K562 (cell line): Measurements from ENCODE around the gene RNF141. TPM values are rescaled to one million over a fixed set of nuclear protein-coding genes. Genes with fewer than 3 reads are reported as not detected.

Experiments
- BRD9 ChIP-seq: fragments of 450-650 bp; IDR thresholded peaks from 2 replicates; pipeline ENCODE4 v1.6.1; 2018; ENCODE audit warnings: low read depth; ENCODE audit not compliant: partially characterized antibody
- E2F8 ChIP-seq: fragments of 450-650 bp; IDR thresholded peaks from 2 replicates; pipeline ENCODE4 v1.7.1; 2018; ENCODE audit warnings: mild to moderate bottlenecking, low read depth; ENCODE audit not compliant: partially characterized antibody
- ETV5 ChIP-seq: sonication (generic); formaldehyde crosslinking; IDR thresholded peaks from 2 replicates; pipeline ENCODE4 v1.4.0; 2020; ENCODE audit warnings: low read depth, mild to moderate bottlenecking, missing genetic modification reagents
- MAZ ChIP-seq, 2 experiments: fragments of 450-650 bp in 1 of 2; sonication (generic) in 1 of 2; formaldehyde crosslinking; IDR thresholded peaks in 1 of 2; conservative IDR thresholded peaks in 1 of 2; 2 replicates each; pipeline versions ENCODE4 v1.4.0 to v1.5.0; 2020; ENCODE audit warnings: mild to moderate bottlenecking in 1 of 2, missing genetic modification reagents in 1 of 2
- POLR2G ChIP-seq: fragments of 200-400 bp; formaldehyde crosslinking; IDR thresholded peaks from 2 replicates; pipeline ENCODE4 v1.6.1; 2017; ENCODE audit warnings: low read depth, mild to moderate bottlenecking, antibody characterized with exemption, low read length, moderate library complexity
- RAD21 ChIP-seq, 2 experiments: fragments of 250-450 bp in 1 of 2; fragments of 450-650 bp in 1 of 2; sonication (Bioruptor Pico) in 1 of 2; formaldehyde crosslinking in 1 of 2; IDR thresholded peaks in 1 of 2; conservative IDR thresholded peaks in 1 of 2; 2 replicates each; pipeline versions ENCODE4 v1.4.0 to v1.8.0; 2020 to 2022; ENCODE audit warnings: mild to moderate bottlenecking in 2 of 2, moderate library complexity in 1 of 2
- RFX7 ChIP-seq: fragments of 250-450 bp; sonication (Bioruptor Pico); IDR thresholded peaks from 2 replicates; pipeline ENCODE4 v1.5.1; 2021; ENCODE audit warnings: mild to moderate bottlenecking
- SAFB2 ChIP-seq: fragments of 200-400 bp; formaldehyde crosslinking; IDR thresholded peaks from 2 replicates; pipeline ENCODE4 v1.6.1; 2018; ENCODE audit warnings: borderline replicate concordance, low read length, low read depth, moderate library complexity; ENCODE audit not compliant: severe bottlenecking
- SMC3 ChIP-seq: conservative IDR thresholded peaks from 2 replicates; pipeline ENCODE4 v1.6.1; 2011; ENCODE audit warnings: low read depth, low read length, improper control_type of control experiment; ENCODE audit not compliant: insufficient read depth
- TAF1 ChIP-seq: IDR thresholded peaks from 2 replicates; pipeline ENCODE4 v1.6.1; 2011; ENCODE audit warnings: mild to moderate bottlenecking, low read length, moderate library complexity; ENCODE audit not compliant: insufficient read depth, control insufficient read depth, severe bottlenecking; ENCODE audit errors: extremely low read depth
- ZNF174 ChIP-seq: fragments of 250-450 bp; sonication (Bioruptor Pico); IDR thresholded peaks from 2 replicates; pipeline ENCODE4 v1.4.0; 2020; ENCODE audit warnings: mild to moderate bottlenecking
- ZNF253 ChIP-seq: fragments of 250-450 bp; sonication (Bioruptor Pico); conservative IDR thresholded peaks from 2 replicates; pipeline ENCODE4 v1.6.1; 2021; ENCODE audit warnings: mild to moderate bottlenecking
- ZNF551 ChIP-seq: fragments of 250-450 bp; sonication (Bioruptor Pico); IDR thresholded peaks from 2 replicates; pipeline ENCODE4 v1.5.0; 2021; ENCODE audit warnings: mild to moderate bottlenecking, moderate library complexity
- ZNF79 ChIP-seq: fragments of 250-450 bp; sonication (Bioruptor Pico); IDR thresholded peaks from 2 replicates; pipeline ENCODE4 v1.4.0; 2020; ENCODE audit warnings: low read depth, mild to moderate bottlenecking, moderate library complexity
- polyA plus RNA-seq, 8 experiments: library from polyadenylated mRNA; depleted of rRNA in 4 of 8; stranded (reverse) in 5 of 8; unstranded in 3 of 8; fragments of >200 nt; fragmentation: Nextera tagmentation in 2 of 8; fragmentation: Illumina TruSeq in 1 of 8; extraction: Ambion mirVana in 2 of 8; extraction: Trizol in 1 of 8; gene quantifications; 2 replicates each; pipeline versions ENCODE4 v1.2.1 to v1.2.3, GENCODE V29; 2011 to 2014; ENCODE audit warnings: inconsistent platforms in 1 of 8, missing spikeins in 1 of 8
- total RNA-seq, 7 experiments: library from RNA; depleted of rRNA in 6 of 7; stranded (reverse); fragments of >200 nt in 6 of 7; fragmentation: Illumina TruSeq in 2 of 7; extraction: Trizol in 2 of 7; gene quantifications; 2 replicates each; pipeline versions ENCODE4 v1.2.1 to v1.2.3, GENCODE V29; 2011 to 2021; ENCODE audit warnings: low replicate concordance in 1 of 7
- TF ChIP-seq, protein P1 (sequence below): sonication (generic); formaldehyde crosslinking; IDR thresholded peaks from 2 replicates; pipeline ENCODE4 v1.8.0; 2023; ENCODE audit warnings: missing genetic modification reagents, mild to moderate bottlenecking, borderline replicate concordance
- TF ChIP-seq, protein P2 (sequence below): fragments of 250-450 bp; sonication (Bioruptor Pico); IDR thresholded peaks from 2 replicates; pipeline ENCODE4 v1.9.0; 2021; ENCODE audit warnings: mild to moderate bottlenecking, inconsistent platforms

Gene RNF141
- total and polyA plus RNA-seq, 9 of the 15 experiments (the other 6 are each of a cell fraction or from before 2014, with no cell fraction given) = 9.7 to 51.9 (median 18.9) TPM

- no peak for TF ChIP-seq SAFB2
- no peak for TF ChIP-seq BRD9
- no peak; a peak in 2 of 4 replicates for TF ChIP-seq RAD21 (CRISPR knock-in tag; conservative IDR thresholded peaks at IDR 0.05 in 1 of 2, IDR thresholded peaks at IDR 0.05 in 1 of 2)
- TF ChIP-seq ETV5 (CRISPR knock-in tag) = no peak
- no peak for TF ChIP-seq ZNF174
- peak; percentile 66 to 91; a peak in 3 of 4 replicates for TF ChIP-seq MAZ (CRISPR knock-in tag; conservative IDR thresholded peaks at IDR 0.05 in 1 of 2, IDR thresholded peaks at IDR 0.05 in 1 of 2)
- no peak for TF ChIP-seq RFX7 (CRISPR knock-in tag)
- TF ChIP-seq SMC3 = peak; percentile 16; the same call in 1 of the 2 replicates
- no peak for TF ChIP-seq ZNF79
- TF ChIP-seq ZNF253 (CRISPR knock-in tag) = no peak
- peak; percentile 80 for TF ChIP-seq TAF1
- no peak for TF ChIP-seq ZNF551
- TF ChIP-seq, protein P1, sequence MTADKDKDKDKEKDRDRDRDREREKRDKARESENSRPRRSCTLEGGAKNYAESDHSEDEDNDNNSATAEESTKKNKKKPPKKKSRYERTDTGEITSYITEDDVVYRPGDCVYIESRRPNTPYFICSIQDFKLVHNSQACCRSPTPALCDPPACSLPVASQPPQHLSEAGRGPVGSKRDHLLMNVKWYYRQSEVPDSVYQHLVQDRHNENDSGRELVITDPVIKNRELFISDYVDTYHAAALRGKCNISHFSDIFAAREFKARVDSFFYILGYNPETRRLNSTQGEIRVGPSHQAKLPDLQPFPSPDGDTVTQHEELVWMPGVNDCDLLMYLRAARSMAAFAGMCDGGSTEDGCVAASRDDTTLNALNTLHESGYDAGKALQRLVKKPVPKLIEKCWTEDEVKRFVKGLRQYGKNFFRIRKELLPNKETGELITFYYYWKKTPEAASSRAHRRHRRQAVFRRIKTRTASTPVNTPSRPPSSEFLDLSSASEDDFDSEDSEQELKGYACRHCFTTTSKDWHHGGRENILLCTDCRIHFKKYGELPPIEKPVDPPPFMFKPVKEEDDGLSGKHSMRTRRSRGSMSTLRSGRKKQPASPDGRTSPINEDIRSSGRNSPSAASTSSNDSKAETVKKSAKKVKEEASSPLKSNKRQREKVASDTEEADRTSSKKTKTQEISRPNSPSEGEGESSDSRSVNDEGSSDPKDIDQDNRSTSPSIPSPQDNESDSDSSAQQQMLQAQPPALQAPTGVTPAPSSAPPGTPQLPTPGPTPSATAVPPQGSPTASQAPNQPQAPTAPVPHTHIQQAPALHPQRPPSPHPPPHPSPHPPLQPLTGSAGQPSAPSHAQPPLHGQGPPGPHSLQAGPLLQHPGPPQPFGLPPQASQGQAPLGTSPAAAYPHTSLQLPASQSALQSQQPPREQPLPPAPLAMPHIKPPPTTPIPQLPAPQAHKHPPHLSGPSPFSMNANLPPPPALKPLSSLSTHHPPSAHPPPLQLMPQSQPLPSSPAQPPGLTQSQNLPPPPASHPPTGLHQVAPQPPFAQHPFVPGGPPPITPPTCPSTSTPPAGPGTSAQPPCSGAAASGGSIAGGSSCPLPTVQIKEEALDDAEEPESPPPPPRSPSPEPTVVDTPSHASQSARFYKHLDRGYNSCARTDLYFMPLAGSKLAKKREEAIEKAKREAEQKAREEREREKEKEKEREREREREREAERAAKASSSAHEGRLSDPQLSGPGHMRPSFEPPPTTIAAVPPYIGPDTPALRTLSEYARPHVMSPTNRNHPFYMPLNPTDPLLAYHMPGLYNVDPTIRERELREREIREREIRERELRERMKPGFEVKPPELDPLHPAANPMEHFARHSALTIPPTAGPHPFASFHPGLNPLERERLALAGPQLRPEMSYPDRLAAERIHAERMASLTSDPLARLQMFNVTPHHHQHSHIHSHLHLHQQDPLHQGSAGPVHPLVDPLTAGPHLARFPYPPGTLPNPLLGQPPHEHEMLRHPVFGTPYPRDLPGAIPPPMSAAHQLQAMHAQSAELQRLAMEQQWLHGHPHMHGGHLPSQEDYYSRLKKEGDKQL (CRISPR knock-in tag) = no peak
- TF ChIP-seq E2F8 = peak; percentile 41
- TF ChIP-seq, protein P2, sequence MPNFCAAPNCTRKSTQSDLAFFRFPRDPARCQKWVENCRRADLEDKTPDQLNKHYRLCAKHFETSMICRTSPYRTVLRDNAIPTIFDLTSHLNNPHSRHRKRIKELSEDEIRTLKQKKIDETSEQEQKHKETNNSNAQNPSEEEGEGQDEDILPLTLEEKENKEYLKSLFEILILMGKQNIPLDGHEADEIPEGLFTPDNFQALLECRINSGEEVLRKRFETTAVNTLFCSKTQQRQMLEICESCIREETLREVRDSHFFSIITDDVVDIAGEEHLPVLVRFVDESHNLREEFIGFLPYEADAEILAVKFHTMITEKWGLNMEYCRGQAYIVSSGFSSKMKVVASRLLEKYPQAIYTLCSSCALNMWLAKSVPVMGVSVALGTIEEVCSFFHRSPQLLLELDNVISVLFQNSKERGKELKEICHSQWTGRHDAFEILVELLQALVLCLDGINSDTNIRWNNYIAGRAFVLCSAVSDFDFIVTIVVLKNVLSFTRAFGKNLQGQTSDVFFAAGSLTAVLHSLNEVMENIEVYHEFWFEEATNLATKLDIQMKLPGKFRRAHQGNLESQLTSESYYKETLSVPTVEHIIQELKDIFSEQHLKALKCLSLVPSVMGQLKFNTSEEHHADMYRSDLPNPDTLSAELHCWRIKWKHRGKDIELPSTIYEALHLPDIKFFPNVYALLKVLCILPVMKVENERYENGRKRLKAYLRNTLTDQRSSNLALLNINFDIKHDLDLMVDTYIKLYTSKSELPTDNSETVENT (CRISPR knock-in tag) = peak; percentile 77
- TF ChIP-seq POLR2G = peak; percentile 99
These were observed at the start of gene RNF141 (continued) for GRCh38 chr11:10540915-10541560.
